ENCODE data around the gene MAP3K6. TPM values are rescaled to one million over a fixed set of nuclear protein-coding genes. Genes with fewer than 3 reads are reported as not detected.

Gene MAP3K6
- total and polyA plus RNA-seq, 2 of the 13 experiments (the other 11 are each of a cell fraction or from before 2014, with no cell fraction given): 2.7 to 3.2 TPM

GRCh38 chr1:27395441-27396195 is 28.9 kb upstream of the MAP3K6 start (continued):
- TF ChIP-seq ZNF687 (CRISPR knock-in tag; IDR thresholded peaks at IDR 0.05): peak; percentile 44; the same call in 1 of the 2 replicates
- TF ChIP-seq MLXIP (CRISPR knock-in tag; IDR thresholded peaks at IDR 0.05; ENCODE audit: borderline replicate concordance): no peak
- no peak for TF ChIP-seq GZF1 (CRISPR knock-in tag; IDR thresholded peaks at IDR 0.05)
- 0 out of 2 replicates have a peak, but pooled peaks have one; percentile 30 for TF ChIP-seq ZBTB7B (CRISPR knock-in tag; IDR thresholded peaks at IDR 0.05)
- no peak for TF ChIP-seq MTF2 (CRISPR knock-in tag; IDR thresholded peaks at IDR 0.05; ENCODE audit: borderline replicate concordance)
- 0 out of 2 replicates have a peak, but pooled peaks have one; percentile 30 for TF ChIP-seq RXRA (CRISPR knock-in tag; IDR thresholded peaks at IDR 0.05)
- TF ChIP-seq SMC3 (IDR thresholded peaks at IDR 0.05; ENCODE audit: low read length): peak; percentile 58
- 0 out of 2 replicates have a peak, but pooled peaks have one; percentile 44 for TF ChIP-seq MXD3 (CRISPR knock-in tag; IDR thresholded peaks at IDR 0.05)
